HEK293T (cell line): ENCODE measurements around the gene PKP2.

Experiments used
- CTCF ChIA-PET: fragments of 350-600 bp; formaldehyde crosslinking; extraction: SDS; loops from one replicate; lab custom pipeline; 2021; ENCODE audit warnings: antibody characterized with exemption, inconsistent platforms; lab: Yijun Ruan, JAX
- POLR2A ChIA-PET: fragments of 350-600 bp; formaldehyde crosslinking; extraction: SDS; loops from one replicate; lab custom pipeline; 2020; ENCODE audit warnings: antibody characterized with exemption, inconsistent platforms; lab: Yijun Ruan, JAX
- DNase-seq: peaks from one replicate; pipeline ENCODE4 v3.0.0; 2012; ENCODE audit warnings: mixed read lengths; ENCODE audit errors: extremely low spot score
- ARNT ChIP-seq: fragments of 450-650 bp; IDR thresholded peaks from 2 replicates; pipeline ENCODE4 v1.6.1; 2017; ENCODE audit warnings: mild to moderate bottlenecking
- BHLHE40 ChIP-seq: fragments of 450-650 bp; IDR thresholded peaks from 2 replicates; pipeline ENCODE4 v1.6.1; 2016; ENCODE audit warnings: mild to moderate bottlenecking, moderate library complexity, borderline replicate concordance
- CTBP1 ChIP-seq: fragments of 450-650 bp; IDR thresholded peaks from 2 replicates; pipeline ENCODE4 v1.6.1; 2016; ENCODE audit warnings: borderline replicate concordance
- ELF4 ChIP-seq: fragments of 450-650 bp; IDR thresholded peaks from 2 replicates; pipeline ENCODE4 v1.6.1; 2017; ENCODE audit warnings: antibody characterized with exemption
- FOXA1 ChIP-seq: fragments of 450-650 bp; IDR thresholded peaks from 2 replicates; pipeline ENCODE4 v1.6.1; 2016; ENCODE audit warnings: mild to moderate bottlenecking
- FOXK2 ChIP-seq: fragments of 450-650 bp; IDR thresholded peaks from 2 replicates; pipeline ENCODE4 v1.6.1; 2016; ENCODE audit warnings: mild to moderate bottlenecking
- FOXM1 ChIP-seq: fragments of 450-650 bp; IDR thresholded peaks from 2 replicates; pipeline ENCODE4 v1.6.1; 2017; ENCODE audit warnings: mild to moderate bottlenecking, borderline replicate concordance
- HDGF ChIP-seq: fragments of 450-650 bp; IDR thresholded peaks from 2 replicates; pipeline ENCODE4 v1.6.1; 2017; ENCODE audit warnings: antibody characterized with exemption, borderline replicate concordance
- L3MBTL2 ChIP-seq: fragments of 450-650 bp; conservative IDR thresholded peaks from 2 replicates; pipeline ENCODE4 v1.6.1; 2016; ENCODE audit warnings: mild to moderate bottlenecking
- LEF1 ChIP-seq: fragments of 450-650 bp; IDR thresholded peaks from 2 replicates; pipeline ENCODE4 v1.6.1; 2017; ENCODE audit warnings: mild to moderate bottlenecking, borderline replicate concordance
- NFRKB ChIP-seq: fragments of 450-650 bp; IDR thresholded peaks from 2 replicates; pipeline ENCODE4 v1.6.1; 2016; ENCODE audit warnings: mild to moderate bottlenecking, moderate library complexity
- PKNOX1 ChIP-seq: fragments of 450-650 bp; IDR thresholded peaks from 2 replicates; pipeline ENCODE4 v1.6.1; 2016
- SP1 ChIP-seq: fragments of 450-650 bp; IDR thresholded peaks from 2 replicates; pipeline ENCODE4 v1.6.1; 2017
- SUZ12 ChIP-seq: fragments of 450-650 bp; IDR thresholded peaks from 2 replicates; pipeline ENCODE4 v1.6.1; 2016; ENCODE audit warnings: mild to moderate bottlenecking
- TARDBP ChIP-seq: fragments of 450-650 bp; IDR thresholded peaks from 2 replicates; pipeline ENCODE4 v1.6.1; 2016
- ZNF384 ChIP-seq: fragments of 450-650 bp; IDR thresholded peaks from 2 replicates; pipeline ENCODE4 v1.6.1; 2016

Gene PKP2

GRCh38 chr12:32756476-32757066 lies 140.0 kb downstream of the PKP2 start:
- DNase-seq: no peak
- CTCF ChIA-PET: interaction anchor here (0.5 to 2.7 kb wide), 15 partner anchors 13 to 1265 kb away, joined by 3 to 15 read pairs (median 5); partner anchors contain the start of gene PKP2
- POLR2A ChIA-PET: interaction anchor here (0.7 to 2.4 kb wide), 11 partner anchors 14 to 1266 kb away, joined by 3 to 19 read pairs (median 8); partner anchors contain the start of genes ALG10 and PKP2
- TF ChIP-seq HDGF: no peak
- no peak for TF ChIP-seq ARNT
- no peak for TF ChIP-seq FOXA1
- TF ChIP-seq ELF4: no peak
- TF ChIP-seq PKNOX1: no peak
- TF ChIP-seq FOXM1: no peak
- no peak for TF ChIP-seq CTBP1
- no peak for TF ChIP-seq L3MBTL2
- no peak for TF ChIP-seq SUZ12
- TF ChIP-seq FOXK2: no peak
- TF ChIP-seq NFRKB: no peak
- no peak for TF ChIP-seq TARDBP
- TF ChIP-seq LEF1: no peak
- no peak for TF ChIP-seq SP1
- no peak for TF ChIP-seq BHLHE40

- ChIA-PET CTCF (interaction anchor here (0.5 to 2.7 kb wide), 28 partner anchors 12 to 1267 kb away, joined by 3 to 15 read pairs (median 4); partner anchors contain the start of genes ALG10 and PKP2), POLR2A (interaction anchor here (0.7 to 2.4 kb wide), 26 partner anchors 8 to 1267 kb away, joined by 3 to 19 read pairs (median 4); partner anchors contain the start of genes ALG10, DNM1L and PKP2)
- peak; percentile 91 for DNase-seq
- TF ChIP-seq L3MBTL2: peak; percentile 33; the same call in 1 of the 2 replicates
- peak; percentile 42; the same call in 1 of the 2 replicates for TF ChIP-seq ELF4
- TF ChIP-seq ARNT: no peak
- TF ChIP-seq TARDBP: no peak
- TF ChIP-seq LEF1: no peak
- no peak for TF ChIP-seq SUZ12
- TF ChIP-seq CTBP1: no peak
- no peak for TF ChIP-seq FOXM1
- no peak; the same call in 1 of the 2 replicates for TF ChIP-seq FOXK2
- peak; percentile 64; the same call in 1 of the 2 replicates for TF ChIP-seq NFRKB
- no peak for TF ChIP-seq BHLHE40
- TF ChIP-seq HDGF: no peak
- no peak for TF ChIP-seq FOXA1
- TF ChIP-seq PKNOX1: no peak
Measured at GRCh38 chr12:32755654-32756475, 140.7 kb downstream of the PKP2 start, which contains the start of gene YARS2. Gene YARS2, minus strand, starts transcription at chr12:32755897. Its CDS starts 23 bp downstream, at chr12:32755874.

GRCh38 chr12:32755051-32755653 lies 141.4 kb downstream of the PKP2 start:
- CTCF ChIA-PET: interaction anchor here (0.6 to 2.7 kb wide), 27 partner anchors 11 to 1268 kb away, joined by 3 to 15 read pairs (median 4); partner anchors contain the start of genes ALG10 and PKP2
- POLR2A ChIA-PET: interaction anchor here (0.7 to 2.4 kb wide), 25 partner anchors 9 to 1267 kb away, joined by 3 to 19 read pairs (median 5); partner anchors contain the start of genes ALG10, DNM1L and PKP2
- DNase-seq: peak; percentile 79
- TF ChIP-seq SP1 (no peak), ELF4 (peak; percentile 64), BHLHE40 (no peak), ARNT (0 out of 2 replicates have a peak, but pooled peaks have one; percentile 16), PKNOX1 (no peak), SUZ12 (no peak), TARDBP (no peak), LEF1 (no peak), L3MBTL2 (no peak; the same call in 1 of the 2 replicates), ZNF384 (no peak), FOXM1 (no peak), NFRKB (no peak)

- ChIA-PET CTCF (interaction anchor here (0.9 to 1.3 kb wide), 3 partner anchors 15 to 1101 kb away, joined by 3 to 5 read pairs (median 3); no protein-coding TSS in a partner anchor), POLR2A (interaction anchor here (2.4 kb wide), 2 partner anchors 144 to 1268 kb away, joined by 15 to 19 read pairs; partner anchors contain the start of genes ALG10 and PKP2)
- DNase-seq: no peak
- no peak for TF ChIP-seq TARDBP
- TF ChIP-seq L3MBTL2: no peak
- no peak for TF ChIP-seq SP1
- no peak for TF ChIP-seq PKNOX1
- no peak for TF ChIP-seq ELF4
- TF ChIP-seq HDGF: no peak
- TF ChIP-seq LEF1: no peak
- no peak for TF ChIP-seq FOXK2
- no peak for TF ChIP-seq ZNF384
- no peak for TF ChIP-seq ARNT
- no peak for TF ChIP-seq BHLHE40
- no peak for TF ChIP-seq SUZ12
- no peak for TF ChIP-seq NFRKB
- TF ChIP-seq FOXA1: no peak
- TF ChIP-seq FOXM1: no peak
- no peak for TF ChIP-seq CTBP1
Measured at GRCh38 chr12:32754111-32754510, 142.5 kb downstream of the PKP2 start.
